ENCODE results near the gene SLBP.

DNA sequence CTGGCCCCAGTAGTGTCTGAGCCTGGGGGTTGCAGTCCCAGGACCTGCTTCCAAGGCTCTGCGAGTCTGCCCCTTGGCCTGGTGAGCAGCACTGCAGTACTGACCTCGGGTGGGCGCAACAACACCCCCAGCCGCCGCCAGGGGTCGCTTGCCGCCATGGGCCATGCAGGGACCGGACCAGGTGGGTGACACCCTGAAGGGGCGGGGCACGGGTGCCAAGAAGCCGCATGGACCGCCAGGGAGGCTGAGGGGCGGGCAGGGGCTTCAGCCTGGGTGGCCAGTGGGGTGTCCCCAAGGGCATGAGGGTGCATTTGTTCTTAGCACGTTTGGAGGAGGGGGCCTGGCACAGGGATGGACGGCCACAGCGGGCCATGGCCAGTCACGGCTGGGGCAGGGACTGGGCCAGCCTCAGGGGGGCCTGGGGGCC lies 34.2 kb upstream of the SLBP start:
- TF ChIP-seq GATA2 (IDR thresholded peaks at IDR 0.05; ENCODE audit: low read depth, low read length) (no peak), GATA3 (IDR thresholded peaks at IDR 0.05; ENCODE audit: low read depth, low read length) (no peak)

All from SH-SY5Y (cell line).